ENCODE measurements around the gene PIP4K2C. TPM values are rescaled to one million over a fixed set of nuclear protein-coding genes. Genes with fewer than 3 reads are reported as not detected.

Gene PIP4K2C
- total and polyA plus RNA-seq, 8 donors = 17.0 to 44.1 (median 21.8) TPM

DNA sequence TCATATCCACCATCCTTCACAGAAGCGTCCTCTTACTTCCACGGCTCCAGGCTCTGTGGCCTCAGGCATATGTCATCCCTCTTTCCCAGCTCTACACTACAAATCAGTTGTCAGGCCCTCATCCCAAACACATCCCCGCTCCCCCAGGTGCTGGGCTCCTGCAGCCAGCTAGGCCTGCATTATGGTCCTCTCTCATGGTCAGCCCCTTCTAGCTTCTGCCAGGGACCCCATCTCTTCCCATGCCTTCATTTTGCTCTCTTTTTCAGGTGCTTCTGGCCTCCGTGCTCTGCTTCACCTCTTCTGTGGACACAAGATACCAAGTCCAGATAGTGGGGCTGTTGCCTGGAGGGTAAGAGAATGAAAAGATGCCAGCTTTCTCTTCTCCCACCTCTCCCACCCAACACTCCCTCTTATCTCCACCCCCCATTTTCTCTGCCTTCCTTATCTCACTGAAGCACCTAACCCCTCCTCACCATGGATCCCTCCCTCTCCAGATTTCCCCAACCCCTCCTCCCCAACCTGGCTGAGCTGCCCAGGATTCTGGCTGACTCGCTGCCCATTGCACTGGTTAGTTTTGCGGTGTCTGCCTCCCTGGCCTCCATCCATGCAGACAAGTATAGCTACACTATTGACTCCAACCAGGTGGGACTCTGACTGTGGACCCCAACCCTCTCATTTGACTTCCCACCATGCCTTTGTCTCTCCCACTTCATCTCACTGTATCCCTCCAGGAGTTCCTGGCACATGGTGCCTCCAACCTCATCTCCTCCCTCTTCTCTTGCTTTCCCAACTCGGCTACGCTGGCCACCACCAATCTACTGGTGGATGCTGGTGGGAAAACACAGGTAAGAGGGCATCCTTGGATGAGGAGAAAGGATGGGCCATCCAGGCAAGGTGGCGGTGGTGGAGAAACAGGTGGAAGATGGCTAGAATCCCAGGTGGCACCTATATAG is 31.6 kb downstream of the PIP4K2C start:
- Histone ChIP-seq H3K27me3 (peaks cover 63 to 100% of the 10 kb centered on the region in 2 donors), H3K27ac (no peak overlapping the region), H3K4me3 (no peak overlapping the region), H3K9me3 (no peaks in the 10 kb centered on the region), H3K36me3 (no peaks in the 10 kb centered on the region), H3K4me1 (peaks cover 9 to 36% of the 10 kb centered on the region in 2 donors)
- DNase-seq (no peak), ATAC-seq (no peak)
- TF ChIP-seq, protein P1, sequence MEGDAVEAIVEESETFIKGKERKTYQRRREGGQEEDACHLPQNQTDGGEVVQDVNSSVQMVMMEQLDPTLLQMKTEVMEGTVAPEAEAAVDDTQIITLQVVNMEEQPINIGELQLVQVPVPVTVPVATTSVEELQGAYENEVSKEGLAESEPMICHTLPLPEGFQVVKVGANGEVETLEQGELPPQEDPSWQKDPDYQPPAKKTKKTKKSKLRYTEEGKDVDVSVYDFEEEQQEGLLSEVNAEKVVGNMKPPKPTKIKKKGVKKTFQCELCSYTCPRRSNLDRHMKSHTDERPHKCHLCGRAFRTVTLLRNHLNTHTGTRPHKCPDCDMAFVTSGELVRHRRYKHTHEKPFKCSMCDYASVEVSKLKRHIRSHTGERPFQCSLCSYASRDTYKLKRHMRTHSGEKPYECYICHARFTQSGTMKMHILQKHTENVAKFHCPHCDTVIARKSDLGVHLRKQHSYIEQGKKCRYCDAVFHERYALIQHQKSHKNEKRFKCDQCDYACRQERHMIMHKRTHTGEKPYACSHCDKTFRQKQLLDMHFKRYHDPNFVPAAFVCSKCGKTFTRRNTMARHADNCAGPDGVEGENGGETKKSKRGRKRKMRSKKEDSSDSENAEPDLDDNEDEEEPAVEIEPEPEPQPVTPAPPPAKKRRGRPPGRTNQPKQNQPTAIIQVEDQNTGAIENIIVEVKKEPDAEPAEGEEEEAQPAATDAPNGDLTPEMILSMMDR (IDR thresholded peaks at IDR 0.05) = no peak
- intact Hi-C loops (cut with DNase I) = loop anchor here in 1 of 2 donors (2.0 kb wide), 1 partner anchor 40 kb away; no protein-coding TSS in a partner anchor

DNA sequence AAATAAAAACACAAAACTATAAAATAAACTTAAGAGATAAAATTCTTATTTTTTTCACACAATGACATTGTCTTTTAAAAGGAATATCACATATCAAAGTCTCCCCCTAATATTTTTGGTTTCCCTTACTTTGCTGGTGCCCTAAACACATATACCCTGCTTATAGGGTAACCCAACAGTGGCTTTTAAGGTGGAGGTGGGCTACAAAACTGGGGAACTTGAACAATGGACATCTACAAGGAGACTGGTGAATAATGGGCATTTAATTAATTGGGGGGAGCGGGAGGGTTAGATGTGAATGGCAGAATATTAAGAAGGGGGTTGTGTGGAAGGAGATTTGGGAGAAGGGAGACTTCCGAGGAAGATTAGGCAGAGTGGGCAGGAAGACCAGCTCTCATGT is 32.4 kb downstream of the PIP4K2C start:
- TF ChIP-seq, protein P1 (IDR thresholded peaks at IDR 0.05) = no peak
- intact Hi-C loops (cut with DNase I) = loop anchor here in 1 of 2 donors (2.0 kb wide), 1 partner anchor 41 kb away; no protein-coding TSS in a partner anchor
- no peaks in the 10 kb centered on the region for H3K9me3 ChIP-seq
- DNase-seq (no peak), ATAC-seq (no peak)
- no peaks in the 10 kb centered on the region for H3K36me3 ChIP-seq
- no peak overlapping the region for H3K27ac ChIP-seq
- no peak overlapping the region for H3K4me3 ChIP-seq
- peaks cover 71 to 100% of the 10 kb centered on the region in 2 donors for H3K27me3 ChIP-seq
- peaks cover 13 to 43% of the 10 kb centered on the region in 2 donors for H3K4me1 ChIP-seq

DNA sequence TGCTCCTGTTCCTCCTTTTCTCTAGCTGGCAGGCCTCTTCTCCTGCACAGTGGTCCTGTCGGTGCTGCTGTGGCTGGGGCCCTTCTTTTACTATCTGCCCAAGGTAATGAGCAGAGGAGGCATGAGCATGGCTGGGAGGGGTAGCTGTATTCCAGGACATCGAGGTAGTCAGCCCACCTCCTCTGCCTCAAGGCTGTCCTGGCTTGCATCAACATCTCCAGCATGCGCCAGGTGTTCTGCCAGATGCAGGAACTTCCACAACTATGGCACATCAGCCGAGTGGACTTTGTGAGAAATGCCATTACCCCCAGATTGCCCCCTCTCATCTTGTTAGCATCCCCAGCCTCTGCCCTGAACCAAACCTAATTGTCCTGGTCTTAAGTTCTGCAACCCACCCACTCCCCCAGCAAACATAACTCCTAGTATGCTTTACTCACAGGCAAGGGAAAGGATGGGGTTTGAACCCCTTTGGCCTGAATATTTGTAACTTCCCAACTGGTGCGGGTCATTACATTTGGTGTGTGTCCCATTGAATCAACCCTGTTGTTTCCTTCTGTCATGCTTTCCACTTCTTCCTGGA is 32.9 kb downstream of the PIP4K2C start:
- TF ChIP-seq, protein P1 (IDR thresholded peaks at IDR 0.05) = no peak
- Histone ChIP-seq H3K9me3 (no peaks in the 10 kb centered on the region), H3K4me1 (peaks cover 13 to 43% of the 10 kb centered on the region in 2 donors), H3K4me3 (no peak overlapping the region), H3K36me3 (no peaks in the 10 kb centered on the region), H3K27ac (no peak overlapping the region), H3K27me3 (peaks cover 75 to 100% of the 10 kb centered on the region in 2 donors)
- ATAC-seq (no peak), DNase-seq (no peak)
- intact Hi-C loops (cut with DNase I) = loop anchor here in 1 of 2 donors (2.0 kb wide), 1 partner anchor 41 kb away; no protein-coding TSS in a partner anchor

DNA sequence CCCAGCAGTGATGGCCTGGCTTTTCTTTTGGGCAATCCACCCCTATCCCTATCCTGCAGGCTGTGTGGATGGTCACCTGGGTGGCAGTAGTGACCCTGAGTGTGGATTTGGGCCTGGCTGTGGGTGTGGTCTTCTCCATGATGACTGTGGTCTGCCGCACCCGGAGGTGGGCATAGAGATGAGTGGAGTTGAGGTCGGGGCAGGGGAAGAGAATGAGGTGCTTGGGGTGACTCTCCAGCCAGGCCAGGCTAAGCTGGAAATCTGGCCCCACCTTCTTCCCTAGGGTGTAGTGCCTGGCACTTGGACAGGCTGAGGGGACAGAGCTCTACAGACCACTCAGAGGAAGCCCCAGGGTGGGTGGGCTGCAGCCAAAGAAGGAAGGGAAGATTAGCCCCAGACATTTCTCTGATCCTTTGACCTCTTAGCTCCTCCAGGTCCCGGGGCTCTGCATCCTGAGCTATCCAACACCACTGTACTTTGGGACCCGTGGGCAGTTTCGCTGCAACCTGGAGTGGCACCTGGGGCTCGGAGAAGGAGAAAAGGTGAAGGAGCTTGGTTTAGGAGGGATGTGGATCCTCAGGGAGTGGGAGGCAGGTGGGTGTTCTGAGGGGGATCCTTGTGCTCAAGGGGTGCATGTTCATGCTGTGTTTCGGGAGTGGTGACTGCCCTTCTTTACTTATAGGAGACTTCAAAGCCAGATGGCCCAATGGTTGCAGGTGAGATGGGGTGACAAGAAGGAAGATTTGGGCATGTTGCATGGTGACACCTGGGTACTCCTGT is 33.6 kb downstream of the PIP4K2C start:
- Histone ChIP-seq H3K9me3 (no peaks in the 10 kb centered on the region), H3K4me1 (peaks cover 13 to 38% of the 10 kb centered on the region in 2 donors), H3K27ac (no peak overlapping the region), H3K36me3 (no peaks in the 10 kb centered on the region), H3K4me3 (no peak overlapping the region), H3K27me3 (peaks cover 68 to 100% of the 10 kb centered on the region in 2 donors)
- intact Hi-C loops (cut with DNase I) = no loop called here
- no peak for DNase-seq
- TF ChIP-seq, protein P1 (IDR thresholded peaks at IDR 0.05) = no peak
- no peak for ATAC-seq
